HUES48 (cell line): ENCODE measurements around the gene ATP6V1C2.

Experiments used
- H3K27ac ChIP-seq: one replicate; pipeline ENCODE4 v1.7.0; 2013; ENCODE audit warnings: low read depth, low read length, inconsistent platforms
- H3K27me3 ChIP-seq: 2 replicates; pipeline ENCODE4 v1.6.1; 2013; ENCODE audit warnings: mild to moderate bottlenecking, low read length; ENCODE audit not compliant: control insufficient read depth, insufficient read depth
- H3K36me3 ChIP-seq: 2 replicates; pipeline ENCODE4 v1.6.1; 2013; ENCODE audit warnings: low read length; ENCODE audit not compliant: control insufficient read depth, insufficient read depth
- H3K4me1 ChIP-seq: 2 replicates; pipeline ENCODE4 v1.6.1; 2013; ENCODE audit warnings: mild to moderate bottlenecking, low read length; ENCODE audit not compliant: control insufficient read depth, insufficient read depth
- H3K4me3 ChIP-seq: 2 replicates; pipeline ENCODE4 v1.5.1; 2013; ENCODE audit warnings: mild to moderate bottlenecking, low read depth, low read length
- H3K9ac ChIP-seq: 2 replicates; pipeline ENCODE4 v1.6.1; 2013; ENCODE audit warnings: mild to moderate bottlenecking, low read depth, low read length, moderate library complexity
- H3K9me3 ChIP-seq: 2 replicates; pipeline ENCODE4 v1.6.1; 2013; ENCODE audit warnings: low read length; ENCODE audit not compliant: control insufficient read depth, insufficient read depth

The ATP6V1C2 gene

GRCh38 chr2:10787176-10787968 is 65.9 kb downstream of the ATP6V1C2 start:
- no peaks in the 10 kb centered on the region for H3K9me3 ChIP-seq
- no peak overlapping the region for H3K9ac ChIP-seq
- H3K4me1 ChIP-seq = no peaks in the 10 kb centered on the region
- no peak overlapping the region for H3K4me3 ChIP-seq
- peaks cover 96% of the 10 kb centered on the region for H3K36me3 ChIP-seq
- no peaks in the 10 kb centered on the region for H3K27me3 ChIP-seq
- no peak overlapping the region for H3K27ac ChIP-seq

GRCh38 chr2:10788855-10789254 is 67.4 kb downstream of the ATP6V1C2 start:
- no peaks in the 10 kb centered on the region for H3K27me3 ChIP-seq
- H3K27ac ChIP-seq = no peak overlapping the region
- no peaks in the 10 kb centered on the region for H3K4me1 ChIP-seq
- H3K9me3 ChIP-seq = no peaks in the 10 kb centered on the region
- H3K36me3 ChIP-seq = peaks cover 97% of the 10 kb centered on the region
- H3K9ac ChIP-seq = no peak overlapping the region
- H3K4me3 ChIP-seq = no peak overlapping the region

- no peak overlapping the region for H3K27ac ChIP-seq
- H3K4me3 ChIP-seq = no peak overlapping the region
- H3K27me3 ChIP-seq = no peaks in the 10 kb centered on the region
- H3K9me3 ChIP-seq = no peaks in the 10 kb centered on the region
- H3K36me3 ChIP-seq = peaks cover 94% of the 10 kb centered on the region
- H3K9ac ChIP-seq = no peak overlapping the region
- H3K4me1 ChIP-seq = no peaks in the 10 kb centered on the region
These were observed 69.0 kb downstream of the ATP6V1C2 start for GRCh38 chr2:10790228-10790973.

- no peaks in the 10 kb centered on the region for H3K4me1 ChIP-seq
- peaks cover 94% of the 10 kb centered on the region for H3K36me3 ChIP-seq
- no peaks in the 10 kb centered on the region for H3K27me3 ChIP-seq
- no peak overlapping the region for H3K9ac ChIP-seq
- H3K9me3 ChIP-seq = no peaks in the 10 kb centered on the region
- no peak overlapping the region for H3K4me3 ChIP-seq
- H3K27ac ChIP-seq = no peak overlapping the region
These were observed 70.7 kb downstream of the ATP6V1C2 start for GRCh38 chr2:10792001-10792634.

GRCh38 chr2:10792660-10793400 is 71.4 kb downstream of the ATP6V1C2 start:
- no peak overlapping the region for H3K27ac ChIP-seq
- H3K4me3 ChIP-seq = no peak overlapping the region
- no peaks in the 10 kb centered on the region for H3K4me1 ChIP-seq
- no peaks in the 10 kb centered on the region for H3K9me3 ChIP-seq
- no peaks in the 10 kb centered on the region for H3K27me3 ChIP-seq
- peaks cover 94% of the 10 kb centered on the region for H3K36me3 ChIP-seq
- no peak overlapping the region for H3K9ac ChIP-seq

GRCh38 chr2:10793816-10794215 is 72.4 kb downstream of the ATP6V1C2 start:
- Histone ChIP-seq H3K36me3 (peaks cover 84% of the 10 kb centered on the region), H3K4me1 (no peaks in the 10 kb centered on the region), H3K4me3 (no peak overlapping the region), H3K27ac (no peak overlapping the region), H3K27me3 (no peaks in the 10 kb centered on the region), H3K9me3 (no peaks in the 10 kb centered on the region), H3K9ac (no peak overlapping the region)

GRCh38 chr2:10794876-10795275 is 73.4 kb downstream of the ATP6V1C2 start:
- Histone ChIP-seq H3K4me3 (no peak overlapping the region), H3K27me3 (no peaks in the 10 kb centered on the region), H3K27ac (no peak overlapping the region), H3K36me3 (peaks cover 82% of the 10 kb centered on the region), H3K9ac (no peak overlapping the region), H3K4me1 (peaks cover 6% of the 10 kb centered on the region; the same call in 1 of the 2 replicates), H3K9me3 (no peaks in the 10 kb centered on the region)

- H3K4me3 ChIP-seq = no peak overlapping the region
- H3K36me3 ChIP-seq = peaks cover 82% of the 10 kb centered on the region
- H3K27ac ChIP-seq = no peak overlapping the region
- peaks cover 6% of the 10 kb centered on the region; the same call in 1 of the 2 replicates for H3K4me1 ChIP-seq
- no peaks in the 10 kb centered on the region for H3K9me3 ChIP-seq
- no peak overlapping the region for H3K9ac ChIP-seq
- no peaks in the 10 kb centered on the region for H3K27me3 ChIP-seq
These were observed 74.1 kb downstream of the ATP6V1C2 start for GRCh38 chr2:10795508-10796046.

GRCh38 chr2:10796703-10797102 is 75.3 kb downstream of the ATP6V1C2 start:
- Histone ChIP-seq H3K36me3 (peaks cover 82% of the 10 kb centered on the region), H3K9me3 (no peaks in the 10 kb centered on the region)

GRCh38 chr2:10798783-10799182 is 77.4 kb downstream of the ATP6V1C2 start:
- Histone ChIP-seq H3K9me3 (no peaks in the 10 kb centered on the region), H3K27ac (no peak overlapping the region), H3K9ac (no peak overlapping the region), H3K4me3 (no peak overlapping the region), H3K36me3 (peaks cover 77% of the 10 kb centered on the region), H3K4me1 (peaks cover 6% of the 10 kb centered on the region; the same call in 1 of the 2 replicates), H3K27me3 (no peaks in the 10 kb centered on the region)

More at GRCh38 chr2:10796703-10797102, 75.3 kb downstream of the ATP6V1C2 start:
- no peak overlapping the region for H3K9ac ChIP-seq
- H3K27ac ChIP-seq = no peak overlapping the region
- H3K4me1 ChIP-seq = peaks cover 6% of the 10 kb centered on the region; the same call in 1 of the 2 replicates
- no peak overlapping the region for H3K4me3 ChIP-seq
- no peaks in the 10 kb centered on the region for H3K27me3 ChIP-seq
